ENCODE data around the gene VCAN. TPM values are rescaled to one million over a fixed set of nuclear protein-coding genes. Genes with fewer than 3 reads are reported as not detected.

Gene VCAN
- 0.69 and 2.2 TPM in 2 replicates for total RNA-seq

GRCh38 chr5:83471405-83472212 lies at the start of gene VCAN:
Gene VCAN (plus strand): TSS chr5:83471744. CDS start chr5:83483519, 11,775 bp downstream.

Other genes starting within 250 kb of the VCAN start
- under 0.01 TPM in 1 of 2 replicates, not detected in the other for gene HAPLN1, start 249.1 kb downstream of the VCAN start, total RNA-seq

Measured in dermis lymphatic vessel endothelial cell (primary cell).